SH-SY5Y (cell line): ENCODE results near the gene COBL.
A peak's percentile ranks its signal among the peaks of the same experiment; 100 is the strongest.

Experiments
- GATA2 ChIP-seq: IDR thresholded peaks from 2 replicates; pipeline ENCODE4 v1.6.1; 2011; ENCODE audit warnings: mild to moderate bottlenecking, low read depth, low read length
- GATA3 ChIP-seq: IDR thresholded peaks from 2 replicates; pipeline ENCODE4 v1.6.1; 2011; ENCODE audit warnings: low read depth, mild to moderate bottlenecking, low read length, moderate library complexity

Gene COBL

DNA sequence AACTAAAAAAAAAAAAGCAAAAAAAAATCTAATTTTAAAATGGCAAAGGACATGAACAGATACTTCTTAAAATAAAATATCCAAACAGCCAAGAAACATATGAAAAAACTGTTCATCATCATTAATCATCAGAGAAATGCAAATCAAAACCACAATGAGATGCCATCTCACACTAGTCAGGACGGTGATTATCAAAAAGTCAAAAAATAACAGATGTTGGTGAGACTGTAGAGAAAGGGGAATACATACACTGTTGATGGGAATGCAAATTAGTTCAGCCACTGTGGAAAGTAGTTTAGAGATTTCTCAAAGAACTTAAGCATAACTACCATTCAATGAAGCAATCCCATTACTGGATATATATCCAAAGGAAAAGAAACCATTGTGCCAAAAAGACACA lies 30.2 kb downstream of the COBL start:
- no peak for TF ChIP-seq GATA3
- no peak for TF ChIP-seq GATA2

DNA sequence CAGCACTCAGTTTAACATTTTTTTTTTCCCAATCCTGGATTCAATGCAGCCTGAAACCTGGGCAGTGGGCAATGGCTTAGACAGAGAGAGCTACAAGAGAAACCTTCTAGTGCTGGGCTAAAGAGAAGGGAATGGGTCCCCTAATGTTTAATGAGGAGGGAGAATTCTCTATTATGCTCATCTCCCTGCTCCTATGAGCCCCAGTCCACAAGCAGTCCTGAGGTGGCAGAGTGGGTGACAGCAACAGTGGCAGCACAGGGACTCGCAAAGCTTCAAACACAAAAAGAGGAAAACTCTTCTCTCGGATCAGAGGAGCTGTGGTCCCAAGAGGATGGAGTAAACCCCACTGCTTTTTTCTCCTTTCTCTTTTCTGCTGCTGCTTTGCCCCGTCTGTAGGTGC lies 36.5 kb downstream of the COBL start:
- TF ChIP-seq GATA2, result no peak
- TF ChIP-seq GATA3, result no peak

DNA sequence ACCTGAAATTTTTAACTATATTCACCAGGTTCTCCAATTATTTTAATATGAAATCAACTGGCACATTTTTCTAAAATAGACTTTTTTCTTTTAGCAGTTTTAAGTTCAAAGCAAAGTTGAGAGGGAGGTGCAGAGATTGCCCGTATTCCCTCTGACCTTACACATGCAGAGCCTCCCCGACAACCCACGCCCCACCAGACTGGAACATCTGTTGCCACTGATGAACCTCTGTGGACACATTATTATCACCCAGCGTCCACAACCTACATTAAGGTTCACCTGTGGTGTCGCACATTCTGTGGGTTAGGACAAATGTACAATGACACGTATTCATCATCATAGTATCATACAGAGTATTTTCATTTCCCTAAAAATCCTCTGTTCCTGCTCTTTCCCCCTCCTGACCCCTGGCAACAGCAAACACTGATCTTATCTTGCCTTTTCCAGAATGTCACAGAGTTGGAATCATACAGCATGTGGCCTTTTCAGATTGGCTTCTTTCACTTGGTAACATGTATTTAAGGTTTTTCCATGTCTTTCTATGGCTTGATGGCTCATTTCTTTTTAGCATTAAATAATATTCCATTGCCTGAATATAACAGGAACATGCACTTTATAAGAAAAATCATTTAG lies 37.1 kb downstream of the COBL start:
- TF ChIP-seq GATA3 (peak; percentile 66), GATA2 (peak; percentile 64)

DNA sequence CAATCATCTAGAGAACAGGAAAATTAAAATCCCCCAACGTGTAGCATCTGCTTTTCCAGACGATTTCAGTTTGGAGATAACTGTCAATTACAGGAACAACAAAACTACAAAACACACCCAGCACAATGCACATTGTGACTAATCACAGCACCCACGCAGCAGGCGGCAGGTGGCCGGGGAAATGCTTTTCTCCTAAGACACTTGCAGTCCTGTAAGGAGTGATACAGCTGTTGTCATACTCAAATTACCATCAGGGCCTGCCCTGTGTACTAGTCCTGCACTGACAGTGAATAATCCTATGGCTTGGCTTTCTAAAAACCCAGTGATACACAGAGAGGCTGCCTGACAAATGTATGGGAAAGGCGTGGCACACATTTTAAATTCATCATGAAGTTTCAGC lies 37.8 kb downstream of the COBL start:
- TF ChIP-seq GATA2 (no peak), GATA3 (no peak)

DNA sequence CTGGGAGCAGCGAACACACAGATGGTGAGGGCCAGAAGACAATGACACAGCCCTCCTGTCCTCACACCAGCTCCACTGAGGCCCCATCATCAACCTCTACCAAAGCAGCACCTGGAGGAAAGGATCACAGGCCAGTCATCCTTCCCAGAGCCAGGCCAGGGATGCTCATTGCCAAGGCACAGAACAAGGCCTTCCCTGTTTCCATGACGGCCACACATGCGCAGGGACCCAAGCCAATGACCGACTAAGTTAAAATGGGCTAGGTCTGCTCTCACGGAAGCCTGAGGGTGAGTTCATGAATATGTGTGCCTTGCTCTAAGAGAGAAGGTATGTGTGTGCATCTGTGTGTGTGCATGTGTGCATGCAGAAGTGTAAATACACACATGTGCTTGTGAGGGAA lies 39.6 kb downstream of the COBL start:
- TF ChIP-seq GATA2 (no peak), GATA3 (no peak)

DNA sequence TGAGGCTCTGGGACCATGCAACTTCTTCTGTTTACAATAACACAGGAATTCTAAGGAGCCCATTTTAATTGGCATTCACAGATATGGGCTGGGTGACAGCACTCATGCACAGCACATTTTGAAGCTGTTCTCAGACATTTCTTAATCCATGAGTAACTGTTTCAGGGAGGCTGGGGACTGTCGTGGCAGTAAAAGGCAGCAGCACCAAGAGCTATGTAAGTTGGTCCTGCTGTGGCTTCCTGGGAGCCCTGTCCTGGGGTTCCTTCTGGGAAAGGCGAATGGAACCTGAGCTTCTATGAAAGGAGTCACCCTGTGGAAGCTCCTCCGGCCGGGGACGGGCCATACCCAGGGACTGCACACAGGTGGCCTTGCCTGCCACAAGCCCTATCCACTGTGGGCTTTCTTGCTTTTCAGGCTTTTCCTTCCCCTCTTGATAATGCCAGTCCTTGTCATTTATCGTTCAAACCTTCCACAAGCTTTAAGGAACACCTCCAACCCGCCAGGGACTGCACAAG lies 40.5 kb downstream of the COBL start:
- no peak for TF ChIP-seq GATA3
- TF ChIP-seq GATA2, result no peak

DNA sequence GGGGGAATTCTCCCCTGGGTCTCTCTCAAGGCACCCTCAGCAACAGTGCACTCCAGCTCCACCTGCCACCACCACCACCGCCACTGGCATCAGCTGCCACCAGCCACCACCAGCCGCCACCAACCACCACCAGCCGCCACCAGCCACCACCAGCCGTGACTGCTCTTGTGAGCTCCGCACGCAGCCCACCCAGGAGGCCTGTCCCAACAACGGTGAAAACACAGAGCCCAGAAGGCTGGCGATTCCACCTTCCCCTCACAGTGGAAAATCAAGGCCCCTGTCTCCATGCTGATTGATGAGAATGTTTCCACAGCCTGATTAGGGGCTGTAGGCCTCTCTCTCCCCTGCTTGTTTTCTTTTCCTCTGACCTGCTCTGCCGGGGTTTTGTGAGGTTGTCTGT lies 41.1 kb downstream of the COBL start:
- TF ChIP-seq GATA2, result no peak
- no peak for TF ChIP-seq GATA3

DNA sequence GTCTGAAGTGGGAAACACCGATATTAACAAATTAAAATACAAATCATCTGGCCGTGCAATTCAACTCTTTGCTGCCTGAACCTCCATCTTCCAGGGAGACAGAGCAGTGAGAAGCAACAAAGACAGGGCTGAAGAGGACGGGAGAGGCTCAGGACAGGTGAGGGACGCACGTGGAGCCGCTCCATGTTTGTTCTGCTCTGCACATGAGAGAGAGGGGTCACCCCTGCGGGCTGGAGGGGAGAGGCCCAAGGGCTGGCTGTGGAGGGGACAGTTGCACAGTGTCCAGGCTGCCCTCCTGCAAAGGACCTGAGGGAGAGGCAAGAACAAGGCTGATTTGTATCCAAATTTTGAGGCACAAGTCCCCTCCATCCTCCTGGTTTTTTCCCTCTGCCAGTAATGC lies 41.7 kb downstream of the COBL start:
- TF ChIP-seq GATA3 (no peak), GATA2 (no peak)

DNA sequence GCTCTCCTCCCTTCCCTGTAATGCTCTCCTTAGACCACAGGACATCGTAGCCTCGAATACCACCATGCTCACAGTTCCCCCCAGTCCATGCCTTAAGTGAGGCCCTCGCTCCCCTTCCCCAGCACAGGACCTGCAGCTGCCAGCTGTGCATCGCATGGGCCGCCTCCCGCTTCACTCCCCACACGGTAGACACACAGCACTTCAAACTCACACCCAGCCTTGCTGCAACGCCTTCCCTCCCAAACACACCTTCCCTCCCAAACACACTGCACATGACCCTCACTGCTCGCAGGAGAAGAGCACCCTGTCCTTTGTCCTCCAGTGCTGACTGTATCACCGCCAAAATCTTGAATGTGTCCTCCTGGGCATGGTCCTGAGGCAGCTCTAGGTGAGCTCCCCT lies 42.6 kb downstream of the COBL start:
- TF ChIP-seq GATA3, result no peak

DNA sequence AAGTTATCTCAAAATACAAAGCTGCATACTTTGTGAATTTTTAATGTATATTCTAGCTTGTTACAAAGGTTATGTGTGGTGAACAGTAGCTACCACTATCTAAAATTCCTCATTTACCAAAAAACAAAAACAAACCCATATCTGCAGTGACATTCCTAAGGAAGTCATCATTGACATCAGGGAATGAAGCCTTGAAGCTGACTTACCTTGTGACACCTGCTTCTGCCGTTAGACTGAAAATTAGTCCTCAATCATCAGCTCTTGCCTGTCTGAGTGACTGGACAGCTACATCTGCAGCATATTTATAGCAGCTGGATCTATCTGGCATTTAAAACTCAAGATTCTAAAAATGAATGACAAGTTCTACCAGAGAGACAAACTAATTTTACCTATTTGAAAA lies 43.2 kb downstream of the COBL start:
- TF ChIP-seq GATA3, result no peak
- no peak for TF ChIP-seq GATA2

DNA sequence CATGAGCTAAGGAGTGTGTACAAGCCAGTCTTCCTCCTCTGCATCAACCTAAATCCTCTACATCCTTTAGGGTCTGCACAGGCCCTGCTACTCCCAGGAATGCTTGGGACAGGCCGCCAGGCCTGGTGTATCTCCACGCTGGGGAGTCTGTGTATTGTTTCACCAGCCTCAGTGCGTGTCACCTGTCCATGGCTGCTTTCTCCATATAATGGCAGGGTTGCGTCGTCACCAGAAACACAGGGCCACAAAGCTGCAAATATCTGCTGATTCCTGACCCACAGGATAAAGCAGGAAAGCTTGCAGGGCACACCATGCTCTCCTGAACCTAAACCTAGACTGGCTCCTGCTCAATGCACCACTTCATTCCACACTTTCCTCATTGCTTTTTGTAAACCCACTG lies 45.6 kb downstream of the COBL start:
- TF ChIP-seq GATA3 (no peak), GATA2 (no peak)

DNA sequence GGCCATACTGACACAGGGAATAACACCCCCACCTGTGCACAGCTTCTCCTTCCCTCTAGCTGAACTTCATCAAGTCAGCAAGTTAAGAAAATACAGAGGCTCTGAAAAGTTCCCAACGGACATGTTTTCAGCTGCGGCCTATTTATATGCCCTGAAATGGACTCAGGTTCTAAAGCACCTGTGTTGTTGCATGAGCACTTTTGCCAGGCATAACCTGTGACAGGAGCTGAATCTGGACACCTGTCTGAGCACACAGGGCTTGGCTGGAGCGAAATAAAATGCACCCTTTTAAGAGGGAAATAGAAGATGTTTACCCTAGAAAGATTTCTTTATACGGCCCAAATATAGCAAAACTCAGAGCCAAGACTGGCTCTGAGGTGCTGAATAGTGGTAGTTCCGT lies 46.7 kb downstream of the COBL start:
- TF ChIP-seq GATA2 (no peak), GATA3 (no peak)

DNA sequence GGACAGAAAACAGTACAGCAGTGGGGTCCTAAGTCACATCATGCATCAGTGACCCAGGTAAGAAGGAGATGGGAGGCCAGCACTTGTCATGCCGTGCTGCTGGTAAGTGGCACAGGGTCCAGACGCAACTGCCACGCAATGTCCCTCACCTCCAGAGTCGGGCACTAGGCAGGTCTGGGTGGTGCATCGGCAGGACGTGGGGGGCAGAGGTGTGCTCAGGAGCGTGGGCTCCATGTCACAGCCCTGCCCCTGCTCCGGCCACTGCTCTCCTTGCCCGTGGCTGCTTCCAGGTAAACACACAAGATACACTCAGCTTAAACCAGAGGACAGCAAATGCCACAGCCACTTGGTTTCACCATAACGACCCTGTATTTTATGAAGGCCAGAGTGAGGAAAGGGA lies 47.3 kb downstream of the COBL start:
- TF ChIP-seq GATA2 (no peak), GATA3 (no peak)

DNA sequence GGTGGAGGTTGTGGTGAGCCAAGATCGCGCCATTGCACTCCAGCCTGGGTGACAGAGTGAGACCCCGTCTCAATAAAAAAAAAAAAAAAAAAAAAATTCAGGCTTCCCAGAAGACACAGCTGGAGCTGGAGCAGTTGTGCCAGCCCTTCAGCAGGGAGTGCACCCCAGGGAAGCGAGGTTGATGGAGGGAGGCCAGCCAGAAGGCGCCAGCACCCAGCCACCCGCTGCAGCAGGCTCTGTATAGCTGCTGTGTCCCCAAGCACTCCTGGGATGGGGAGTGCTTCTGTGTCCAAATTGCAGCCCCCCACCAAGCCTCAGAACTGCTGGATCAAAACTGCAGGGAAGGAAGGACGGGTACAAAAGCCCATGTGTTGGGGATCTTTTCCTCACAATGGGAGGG lies 47.8 kb downstream of the COBL start:
- no peak for TF ChIP-seq GATA3
- no peak for TF ChIP-seq GATA2

DNA sequence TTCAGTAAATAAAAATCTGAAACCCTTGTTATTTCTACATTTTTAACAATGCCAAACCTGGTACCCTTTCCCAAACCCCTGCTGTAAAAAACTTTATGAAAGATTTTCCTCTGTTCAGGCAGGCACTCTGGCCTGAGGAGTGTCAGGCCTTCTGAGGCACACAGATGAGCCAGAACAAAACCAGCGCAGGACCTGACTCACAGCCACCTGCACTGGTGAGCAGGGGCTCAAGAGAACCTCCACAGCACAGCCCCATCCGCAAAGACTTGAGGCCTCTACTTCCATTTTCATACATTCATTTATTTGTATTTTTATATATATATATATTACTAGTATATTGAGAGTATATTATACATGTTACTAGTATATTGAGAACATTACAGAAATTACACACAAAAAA lies 49.4 kb downstream of the COBL start:
- TF ChIP-seq GATA3, result no peak
- TF ChIP-seq GATA2, result no peak

DNA sequence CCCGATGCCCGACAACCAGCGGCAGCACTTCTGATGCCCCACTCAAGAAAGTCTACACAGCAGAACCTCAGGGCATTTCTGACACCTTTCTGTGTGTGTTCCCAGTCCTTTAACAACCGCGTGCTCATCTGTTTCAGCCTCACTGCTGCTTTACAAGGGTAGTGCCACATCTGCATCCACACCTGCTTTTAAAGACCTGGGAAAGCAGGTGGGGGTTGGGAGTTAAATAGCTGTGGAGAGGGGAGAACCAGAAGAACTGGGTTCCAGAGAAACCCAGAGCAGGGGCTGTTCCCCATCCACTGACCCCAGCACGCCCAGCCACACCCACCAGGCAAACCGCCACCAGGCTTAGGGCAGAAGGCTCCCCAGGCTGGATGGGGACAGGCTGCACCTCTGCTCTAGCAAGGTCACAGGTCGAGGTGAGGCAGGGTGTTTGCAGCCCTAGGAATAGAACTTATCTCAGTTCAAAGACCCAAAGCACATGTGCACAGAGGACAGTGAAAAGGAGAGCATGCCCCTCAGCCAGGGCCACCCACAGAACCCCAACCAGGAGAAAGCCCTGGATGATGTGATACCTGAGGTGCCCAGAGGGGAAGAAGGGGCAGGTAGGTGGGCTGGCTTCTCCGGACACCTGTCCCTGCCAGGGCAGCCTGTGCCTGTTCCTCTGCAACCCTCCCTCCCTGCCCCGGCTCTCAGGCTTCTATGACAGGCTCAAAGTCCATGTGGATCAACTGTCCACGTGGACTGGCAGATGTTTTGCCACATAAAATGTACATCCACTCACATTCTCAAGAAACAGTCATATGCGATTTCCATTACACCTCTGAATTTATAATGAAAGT lies 51.3 kb downstream of the COBL start:
- TF ChIP-seq GATA3 (no peak), GATA2 (no peak)
